GM19043 (cell line): ENCODE measurements around the gene GRHPR.
"Not testable (repeated sequence)": the region's sequence is repeated elsewhere in the genome, so short reads cannot be mapped to it uniquely, and the experiment has no call there.

Experiments used
- ATAC-seq: cut with Tn5 transposase; IDR thresholded peaks from one replicate; pipeline ENCODE4 v1.9.1; 2021; ENCODE audit warnings: low read depth; ENCODE audit not compliant: unreplicated experiment

Gene GRHPR

DNA sequence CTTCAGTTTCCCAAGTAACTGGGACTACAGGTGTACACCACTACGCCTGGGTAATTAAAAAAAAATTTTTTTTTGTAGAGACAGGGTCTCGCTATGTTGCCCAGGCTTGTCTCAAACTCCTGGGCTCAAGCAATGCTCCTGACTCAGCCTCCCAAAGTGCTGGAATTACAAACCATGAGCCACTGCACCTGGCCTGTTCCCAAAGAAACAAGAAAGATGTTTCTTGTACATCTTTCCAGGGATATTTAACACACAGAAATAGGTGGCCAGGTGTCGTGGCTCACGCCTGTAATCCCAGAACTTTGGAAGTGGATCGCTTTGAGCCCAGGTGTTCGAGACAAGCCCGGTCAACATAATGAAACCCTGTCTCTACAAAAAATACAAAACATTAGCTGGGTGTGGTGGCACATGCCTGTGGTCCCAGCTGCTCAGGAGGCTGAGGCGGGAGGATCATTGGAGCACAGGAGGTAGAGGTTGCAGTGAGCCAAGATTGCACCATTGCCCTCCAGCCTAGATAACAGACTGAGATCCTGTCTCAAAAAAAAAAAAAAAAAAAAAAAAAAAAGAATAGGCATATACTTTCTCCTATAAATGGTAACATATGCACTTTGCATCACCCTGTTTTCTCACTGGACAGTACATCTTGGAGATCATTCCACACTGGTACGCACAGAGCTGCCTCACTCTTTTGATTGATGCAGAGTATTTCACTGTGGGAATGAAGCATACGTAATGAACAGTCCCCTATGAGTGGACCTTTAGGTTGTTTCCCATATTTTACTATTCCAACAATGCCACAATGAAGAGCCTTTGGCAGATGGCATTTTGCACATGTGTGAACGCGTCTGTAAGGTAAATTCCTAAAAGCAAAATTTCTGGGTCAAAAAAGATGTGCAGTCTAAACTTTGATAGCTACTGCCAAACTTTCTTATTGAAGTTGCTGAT, 2.0 kb upstream of the GRHPR start:
- no peak for ATAC-seq

DNA sequence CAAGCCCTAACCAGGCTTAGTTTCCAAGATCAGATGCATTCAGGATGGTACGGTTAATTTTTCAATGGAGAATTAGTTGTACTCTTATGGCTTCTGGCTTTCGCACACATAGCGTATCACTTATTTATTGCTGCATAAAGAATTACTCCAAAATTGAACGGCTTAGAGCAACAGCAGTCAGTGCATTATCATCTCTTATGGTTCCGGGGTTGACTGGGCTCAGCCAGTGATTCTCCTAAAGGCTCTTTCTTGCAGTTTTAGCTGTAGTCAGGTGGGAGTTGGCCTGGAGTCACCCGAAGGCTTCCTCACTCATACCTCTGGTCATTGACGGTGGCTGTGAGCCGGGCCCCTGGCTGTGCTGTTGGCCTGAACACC, 595 bp upstream of the GRHPR start:
- peak; percentile 19 for ATAC-seq

GRCh38 chr9:37423508-37423907, 1.0 kb downstream of the GRHPR start:
- ATAC-seq, result no peak

DNA sequence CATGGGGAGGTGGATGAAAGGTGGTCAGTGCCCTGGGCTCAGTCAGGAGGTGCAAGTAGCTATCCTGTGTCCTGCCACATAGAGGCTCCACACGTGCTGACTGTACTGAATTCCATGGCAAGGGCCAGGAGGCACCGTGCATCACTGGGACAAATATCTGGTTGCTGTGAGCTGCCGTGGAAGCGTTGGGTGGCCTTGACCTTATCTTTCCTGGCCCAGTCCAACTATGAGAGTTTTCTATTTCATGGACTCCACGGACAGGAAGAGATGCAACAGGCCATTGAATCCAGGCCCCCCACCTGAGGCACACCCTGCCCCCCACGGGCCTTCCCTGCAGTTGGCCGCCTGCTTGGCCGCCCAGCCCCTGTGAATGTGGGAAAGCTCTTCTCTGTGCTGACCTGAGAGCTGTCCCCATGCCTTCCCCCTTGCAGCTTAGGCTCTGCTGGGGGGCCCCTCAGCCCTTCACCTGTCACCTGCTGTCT, 1.7 kb downstream of the GRHPR start:
- ATAC-seq, result no peak

GRCh38 chr9:37424686-37425297, 2.3 kb downstream of the GRHPR start:
- ATAC-seq, result no peak

DNA sequence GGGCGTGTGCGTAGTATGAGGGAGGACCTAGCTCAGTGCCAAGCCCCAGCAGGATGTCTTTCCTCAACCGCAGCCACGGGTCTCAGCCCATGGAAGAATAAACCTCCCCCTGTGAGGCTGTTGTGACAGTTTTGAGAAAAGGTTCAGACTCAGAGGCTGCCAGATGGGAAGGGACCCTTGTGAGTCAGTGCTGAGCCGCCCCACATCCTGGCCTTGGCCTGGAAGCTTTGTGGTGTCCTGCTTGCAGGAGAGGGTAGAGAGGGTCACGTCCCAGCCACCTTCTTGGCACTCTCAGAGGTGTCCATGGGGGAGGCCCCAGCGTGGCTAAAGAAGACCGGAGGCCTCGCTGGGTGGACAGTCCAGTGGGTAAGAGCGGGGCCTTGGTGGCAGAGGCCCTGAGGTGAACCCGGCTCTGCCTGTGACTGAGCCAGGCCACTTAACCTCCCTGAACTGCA, 2.8 kb downstream of the GRHPR start:
- no peak for ATAC-seq

DNA sequence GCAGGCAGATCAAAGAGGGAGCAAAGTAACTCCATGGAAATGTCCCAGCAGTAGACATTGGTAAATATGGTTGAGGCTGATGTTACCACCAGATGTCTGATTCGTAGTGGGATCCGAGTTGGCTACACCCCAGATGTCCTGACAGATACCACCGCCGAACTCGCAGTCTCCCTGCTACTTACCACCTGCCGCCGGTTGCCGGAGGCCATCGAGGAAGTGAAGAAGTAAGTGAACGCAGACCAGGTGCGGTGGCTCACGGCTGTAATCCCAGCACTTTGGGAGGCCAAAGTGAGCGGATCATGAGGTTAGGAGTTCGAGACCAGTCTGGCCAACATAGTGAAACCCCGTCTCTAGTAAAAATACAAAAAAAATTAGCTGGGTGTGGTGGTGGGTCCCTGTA, 3.9 kb downstream of the GRHPR start:
- not testable (repeated sequence) for ATAC-seq

DNA sequence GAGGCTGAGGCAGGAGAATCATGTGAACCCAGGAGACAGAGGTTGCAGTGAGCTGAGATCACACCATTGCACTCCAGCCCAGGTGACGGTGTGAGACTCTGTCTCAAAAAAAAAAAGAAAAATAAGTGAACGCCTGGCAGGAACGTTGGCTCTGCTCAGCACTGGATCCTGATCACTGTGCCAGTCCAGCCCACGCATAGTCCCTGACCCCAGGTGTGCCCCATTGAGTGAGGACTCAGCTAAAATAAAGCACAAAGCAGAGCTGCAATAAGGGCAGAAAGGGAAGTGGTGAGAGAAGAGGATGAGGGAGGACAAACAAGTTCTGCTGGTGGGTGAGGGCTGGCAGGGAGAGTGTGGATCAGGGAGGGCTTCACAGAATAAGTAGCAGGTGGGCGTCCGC, 4.3 kb downstream of the GRHPR start:
- ATAC-seq, result no peak

DNA sequence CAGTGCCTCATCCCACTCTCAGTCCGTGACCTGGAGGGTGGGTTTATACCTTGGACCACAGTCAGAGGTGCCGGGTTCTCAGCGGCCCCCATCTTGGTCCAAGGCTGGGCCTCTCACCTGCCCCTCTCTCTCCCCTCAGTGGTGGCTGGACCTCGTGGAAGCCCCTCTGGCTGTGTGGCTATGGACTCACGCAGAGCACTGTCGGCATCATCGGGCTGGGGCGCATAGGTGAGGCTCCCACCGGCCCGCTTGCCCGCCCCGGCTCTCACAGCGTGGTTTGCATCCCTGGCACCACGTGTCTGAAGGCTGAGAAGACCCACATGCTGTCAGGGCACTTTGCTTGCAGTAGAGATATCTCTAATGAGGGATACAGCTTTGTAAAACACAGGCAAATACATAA, 5.8 kb downstream of the GRHPR start:
- no peak for ATAC-seq

DNA sequence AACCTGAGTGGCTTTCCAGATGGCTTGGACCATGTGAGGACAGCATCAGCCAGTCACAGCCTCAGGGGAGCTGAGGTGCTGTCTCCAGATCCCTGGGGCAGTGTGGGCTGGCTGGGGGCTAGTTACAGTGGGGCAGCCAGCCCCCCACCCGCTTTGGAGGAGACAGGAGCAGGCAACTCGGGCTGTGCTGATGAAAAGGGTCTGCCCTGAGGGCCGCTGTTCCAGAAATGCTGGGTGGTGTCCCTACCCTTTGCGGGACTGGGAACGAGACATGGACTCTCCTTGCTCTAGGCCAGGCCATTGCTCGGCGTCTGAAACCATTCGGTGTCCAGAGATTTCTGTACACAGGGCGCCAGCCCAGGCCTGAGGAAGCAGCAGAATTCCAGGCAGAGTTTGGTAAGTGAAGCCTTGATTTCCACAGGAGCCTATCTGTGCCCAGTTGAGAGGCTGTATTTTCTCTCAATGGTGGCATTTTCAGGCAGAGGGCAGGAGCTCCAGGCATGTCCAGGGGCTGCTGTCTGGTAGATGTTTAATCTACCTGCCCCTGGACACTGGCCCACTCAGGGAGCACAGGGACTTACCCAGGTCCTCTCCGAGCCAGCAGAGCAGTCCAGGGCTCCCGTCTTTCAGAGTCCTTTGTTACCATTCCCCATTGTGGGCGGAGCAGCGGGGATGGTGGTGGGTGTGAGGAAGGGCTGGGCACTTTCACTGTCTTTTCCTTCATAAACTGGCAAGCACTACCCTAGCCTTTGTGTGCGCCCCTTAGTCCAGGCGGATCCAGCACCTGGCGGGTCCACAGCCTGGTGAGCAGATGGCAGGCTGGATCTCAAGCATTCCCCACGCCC, 7.2 kb downstream of the GRHPR start:
- ATAC-seq, result no peak

GRCh38 chr9:37430841-37431597, 8.5 kb downstream of the GRHPR start:
- no peak for ATAC-seq

GRCh38 chr9:37432020-37432419, 9.5 kb downstream of the GRHPR start:
- ATAC-seq, result no peak

GRCh38 chr9:37433867-37434371, 11.4 kb downstream of the GRHPR start:
- no peak for ATAC-seq

- ATAC-seq, result no peak
These were observed 14.0 kb downstream of the GRHPR start for GRCh38 chr9:37436540-37436939.

DNA sequence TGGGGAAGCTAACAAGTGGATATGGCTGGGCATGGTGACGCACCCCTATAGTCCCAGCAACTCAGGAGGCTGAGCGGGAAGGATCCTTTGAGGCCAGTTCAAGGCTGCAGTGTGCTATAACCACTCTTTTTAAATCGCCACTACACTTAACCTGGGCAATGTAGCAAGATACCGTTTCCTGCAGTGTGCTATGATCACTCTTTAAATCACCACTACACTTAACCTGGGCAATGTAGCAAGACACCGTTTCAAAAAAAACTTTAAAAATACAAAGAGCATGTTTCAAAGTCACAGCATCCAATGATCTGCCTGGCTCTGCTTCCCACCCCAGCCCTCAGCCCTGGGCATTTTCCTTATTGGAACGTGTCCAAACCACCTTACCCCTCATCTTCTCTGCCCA, 14.5 kb downstream of the GRHPR start:
- ATAC-seq, result no peak

DNA sequence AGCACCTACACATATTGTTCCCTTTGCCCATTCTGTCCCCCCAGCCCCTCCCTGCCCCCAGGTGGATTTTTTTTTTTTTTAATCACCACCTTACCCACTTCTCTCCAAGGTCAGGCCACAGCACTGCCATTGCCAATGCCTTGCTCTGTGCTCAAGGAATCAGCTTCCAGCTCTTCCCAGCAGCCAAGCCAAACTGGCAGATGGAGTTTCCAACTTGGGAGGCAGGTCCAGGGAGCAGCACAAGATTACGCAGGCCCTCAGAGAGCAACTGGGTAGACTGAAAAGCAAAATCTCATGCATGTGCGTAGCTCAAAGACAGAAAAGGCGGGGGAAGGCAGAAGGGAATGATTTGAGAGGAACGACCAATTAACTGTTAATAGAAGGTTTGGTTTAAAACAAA, 15.1 kb downstream of the GRHPR start:
- no peak for ATAC-seq

DNA sequence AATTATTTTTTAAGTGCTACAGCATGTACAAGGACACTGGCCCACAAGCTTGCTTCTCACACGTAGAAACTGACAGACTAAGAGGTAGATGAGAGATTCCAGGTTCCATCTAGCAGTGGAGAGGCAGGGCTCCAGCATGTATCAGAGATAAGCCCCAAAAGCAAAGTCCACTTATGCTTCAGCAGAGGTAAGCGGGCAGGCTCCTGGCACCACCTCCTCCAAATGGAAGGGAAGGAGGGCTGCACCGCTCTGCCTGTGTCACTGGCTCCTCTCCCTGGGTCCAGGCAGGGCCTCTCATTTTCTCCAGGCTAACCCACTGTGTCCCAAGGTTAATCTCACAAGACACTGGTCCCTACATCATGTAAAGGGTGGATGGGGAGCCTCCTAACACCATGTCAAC, 15.9 kb downstream of the GRHPR start:
- ATAC-seq, result no peak

DNA sequence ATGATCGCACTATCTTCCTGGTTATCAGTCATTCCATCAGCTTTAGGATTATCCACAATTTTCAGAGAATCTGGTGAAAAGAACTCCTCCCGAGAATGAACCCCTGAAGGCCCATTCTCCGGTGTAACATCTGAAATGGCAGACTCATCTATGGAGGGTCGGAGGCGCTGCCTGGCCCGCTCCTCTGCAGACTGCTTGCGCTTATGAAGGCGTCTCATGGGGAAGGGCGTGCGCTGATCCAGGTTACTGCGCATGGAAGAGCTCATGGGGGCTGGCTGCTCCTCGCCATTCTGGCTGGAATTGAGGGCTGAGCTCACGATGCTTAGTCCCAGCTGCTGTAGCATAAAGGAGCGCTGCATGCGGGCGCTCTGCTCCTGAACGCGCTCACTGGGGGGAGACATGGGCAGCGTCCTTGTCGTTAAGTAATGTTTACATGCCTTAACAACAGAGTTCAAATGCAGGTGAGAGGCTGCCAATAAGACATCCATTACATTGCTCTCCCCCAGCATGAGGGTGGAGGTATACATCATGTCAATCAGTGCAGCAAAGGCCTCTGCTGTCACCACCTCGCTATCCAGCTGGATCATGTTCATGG, 19.4 kb downstream of the GRHPR start:
- no peak for ATAC-seq

DNA sequence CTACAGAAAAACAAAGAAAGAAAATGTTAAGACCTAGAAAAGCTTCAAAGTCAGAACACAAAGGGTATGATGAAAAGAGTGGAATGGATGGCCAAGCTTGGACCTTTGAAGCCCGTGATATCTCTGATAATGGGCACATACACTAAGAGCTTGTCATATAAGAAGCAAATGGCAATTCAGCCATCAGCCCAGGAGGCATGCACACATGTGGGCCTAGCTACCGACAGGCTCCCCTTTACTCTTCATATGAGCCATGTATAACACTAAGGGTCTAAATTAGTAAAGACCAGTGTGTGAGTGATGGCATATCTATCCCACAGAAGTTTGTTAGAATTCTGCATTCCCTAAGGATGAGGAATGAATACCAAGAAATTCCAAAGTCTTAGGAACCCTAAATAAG, 20.1 kb downstream of the GRHPR start:
- ATAC-seq, result no peak

- no peak for ATAC-seq
These were observed 21.1 kb downstream of the GRHPR start for GRCh38 chr9:37443566-37443965.
